Parathyroid adenoma (tissue), 2 donors: ENCODE measurements around the gene LRRK1.

ENCODE experiments used
- H2AFZ ChIP-seq: fragments of 300-600 bp; sonication (generic); one replicate; pipeline ENCODE4 v1.7.0; 2017; ENCODE audit warnings: antibody characterized with exemption, mild to moderate bottlenecking
- H3K27ac ChIP-seq: fragments of 300-600 bp; sonication (generic); one replicate; pipeline ENCODE4 v1.7.0; 2017
- H3K27me3 ChIP-seq: fragments of 300-600 bp; sonication (generic); one replicate; pipeline ENCODE4 v1.7.0; 2017; ENCODE audit warnings: low read length; ENCODE audit not compliant: control insufficient read depth, insufficient read depth
- H3K36me3 ChIP-seq: fragments of 300-600 bp; sonication (generic); one replicate; pipeline ENCODE4 v1.7.0; 2017; ENCODE audit warnings: low read length; ENCODE audit not compliant: control insufficient read depth, insufficient read depth
- H3K4me1 ChIP-seq: fragments of 300-600 bp; sonication (generic); one replicate; pipeline ENCODE4 v1.7.0; 2017; ENCODE audit warnings: control low read depth
- H3K4me2 ChIP-seq: fragments of 300-600 bp; sonication (generic); one replicate; pipeline ENCODE4 v1.7.0; 2017; ENCODE audit warnings: low read length
- H3K4me3 ChIP-seq: fragments of 300-600 bp; sonication (generic); one replicate; pipeline ENCODE4 v1.7.0; 2017; ENCODE audit warnings: low read depth, low read length
- H3K79me2 ChIP-seq: fragments of 300-600 bp; sonication (generic); one replicate; pipeline ENCODE4 v1.7.0; 2017; ENCODE audit warnings: control low read depth
- H3K9ac ChIP-seq: fragments of 300-600 bp; sonication (generic); one replicate; pipeline ENCODE4 v1.7.0; 2017; ENCODE audit warnings: mild to moderate bottlenecking
- H3K9me3 ChIP-seq: fragments of 300-600 bp; sonication (generic); one replicate; pipeline ENCODE4 v1.7.0; 2017; ENCODE audit warnings: low read length; ENCODE audit not compliant: control insufficient read depth
- TF ChIP-seq, protein P1 (sequence below): fragments of 300-600 bp; sonication (generic); IDR thresholded peaks from one replicate; pipeline ENCODE4 v1.7.0; 2017; ENCODE audit warnings: antibody characterized with exemption, mild to moderate bottlenecking
- donor health status: primary hyperparathyroidism.

Gene LRRK1

DNA sequence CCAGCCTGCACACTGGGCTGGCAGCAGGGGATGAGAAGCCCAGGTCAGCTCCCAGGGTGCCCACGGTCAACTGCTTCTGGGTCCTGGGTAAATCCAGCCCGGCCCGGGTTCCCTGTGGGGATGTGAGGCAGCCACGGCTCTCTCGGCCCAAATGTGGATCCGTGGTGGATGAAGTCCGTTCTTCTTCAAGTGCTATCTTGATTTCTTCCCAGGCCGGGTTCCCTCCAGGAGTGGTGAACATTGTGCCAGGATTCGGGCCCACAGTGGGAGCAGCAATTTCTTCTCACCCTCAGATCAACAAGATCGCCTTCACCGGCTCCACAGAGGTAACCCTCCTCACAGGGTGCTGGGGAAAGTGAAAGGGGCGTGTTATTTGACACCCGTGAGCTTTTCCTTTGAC is 23.4 kb upstream of the LRRK1 start:
- Histone ChIP-seq H3K4me2 (no peak overlapping the region), H2AFZ (no peak overlapping the region), H3K9me3 (no peaks in the 10 kb centered on the region), H3K4me3 (no peak overlapping the region), H3K79me2 (no peaks in the 10 kb centered on the region), H3K27ac (no peak overlapping the region), H3K9ac (no peak overlapping the region), H3K4me1 (no peaks in the 10 kb centered on the region), H3K27me3 (no peaks in the 10 kb centered on the region), H3K36me3 (no peaks in the 10 kb centered on the region)
- TF ChIP-seq, protein P1, sequence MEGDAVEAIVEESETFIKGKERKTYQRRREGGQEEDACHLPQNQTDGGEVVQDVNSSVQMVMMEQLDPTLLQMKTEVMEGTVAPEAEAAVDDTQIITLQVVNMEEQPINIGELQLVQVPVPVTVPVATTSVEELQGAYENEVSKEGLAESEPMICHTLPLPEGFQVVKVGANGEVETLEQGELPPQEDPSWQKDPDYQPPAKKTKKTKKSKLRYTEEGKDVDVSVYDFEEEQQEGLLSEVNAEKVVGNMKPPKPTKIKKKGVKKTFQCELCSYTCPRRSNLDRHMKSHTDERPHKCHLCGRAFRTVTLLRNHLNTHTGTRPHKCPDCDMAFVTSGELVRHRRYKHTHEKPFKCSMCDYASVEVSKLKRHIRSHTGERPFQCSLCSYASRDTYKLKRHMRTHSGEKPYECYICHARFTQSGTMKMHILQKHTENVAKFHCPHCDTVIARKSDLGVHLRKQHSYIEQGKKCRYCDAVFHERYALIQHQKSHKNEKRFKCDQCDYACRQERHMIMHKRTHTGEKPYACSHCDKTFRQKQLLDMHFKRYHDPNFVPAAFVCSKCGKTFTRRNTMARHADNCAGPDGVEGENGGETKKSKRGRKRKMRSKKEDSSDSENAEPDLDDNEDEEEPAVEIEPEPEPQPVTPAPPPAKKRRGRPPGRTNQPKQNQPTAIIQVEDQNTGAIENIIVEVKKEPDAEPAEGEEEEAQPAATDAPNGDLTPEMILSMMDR = no peak

DNA sequence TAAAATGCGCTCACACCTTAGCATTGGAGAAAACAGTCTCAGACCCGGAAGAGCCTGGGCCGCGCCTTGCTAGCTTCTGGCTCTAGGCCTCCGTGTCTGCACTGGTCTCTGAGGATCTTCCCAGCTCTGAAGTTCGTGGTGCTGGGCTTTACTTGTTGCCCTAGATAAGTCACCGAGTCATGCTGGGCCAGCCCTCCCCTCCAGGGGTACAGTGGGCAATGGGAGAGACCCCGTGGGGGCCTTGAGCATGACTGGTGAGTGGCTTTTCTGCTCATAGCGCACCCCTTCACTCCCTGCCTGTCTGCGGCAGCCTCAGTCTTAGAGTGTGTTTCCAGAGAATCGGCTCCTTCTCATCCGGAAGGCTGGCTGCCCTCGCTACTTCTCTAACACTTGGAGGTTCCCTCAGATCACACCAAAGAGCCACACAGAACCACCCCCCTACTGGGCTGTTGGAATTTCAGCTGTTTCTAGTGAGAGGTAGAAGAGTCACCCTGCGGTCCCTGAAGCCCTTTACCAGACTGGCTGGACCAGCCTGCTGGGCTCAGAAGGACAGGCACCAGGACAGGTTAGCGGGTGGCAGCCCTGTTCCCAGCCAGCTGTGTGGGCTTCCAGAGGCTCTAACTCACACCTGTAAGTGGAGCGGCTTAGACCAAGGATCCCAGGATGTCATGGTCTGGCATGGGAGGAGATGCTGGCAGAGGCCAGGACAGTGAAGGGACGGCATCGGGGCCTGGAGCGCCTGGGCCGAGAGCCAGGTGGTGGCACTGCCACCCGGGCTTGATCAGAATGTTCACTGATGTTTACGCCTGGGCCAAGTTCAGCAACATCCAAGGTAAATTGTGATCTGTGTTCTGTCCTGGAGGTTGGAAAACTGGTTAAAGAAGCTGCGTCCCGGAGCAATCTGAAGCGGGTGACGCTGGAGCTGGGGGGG is 21.7 kb upstream of the LRRK1 start:
- H3K4me3 ChIP-seq = no peak overlapping the region
- no peak overlapping the region for H3K9ac ChIP-seq
- H3K27me3 ChIP-seq = no peaks in the 10 kb centered on the region
- H3K27ac ChIP-seq = no peak overlapping the region
- no peaks in the 10 kb centered on the region for H3K79me2 ChIP-seq
- no peak overlapping the region for H3K4me2 ChIP-seq
- H3K36me3 ChIP-seq = no peaks in the 10 kb centered on the region
- H3K4me1 ChIP-seq = no peaks in the 10 kb centered on the region
- H3K9me3 ChIP-seq = no peaks in the 10 kb centered on the region
- TF ChIP-seq, protein P1 = no peak
- H2AFZ ChIP-seq = no peak overlapping the region

DNA sequence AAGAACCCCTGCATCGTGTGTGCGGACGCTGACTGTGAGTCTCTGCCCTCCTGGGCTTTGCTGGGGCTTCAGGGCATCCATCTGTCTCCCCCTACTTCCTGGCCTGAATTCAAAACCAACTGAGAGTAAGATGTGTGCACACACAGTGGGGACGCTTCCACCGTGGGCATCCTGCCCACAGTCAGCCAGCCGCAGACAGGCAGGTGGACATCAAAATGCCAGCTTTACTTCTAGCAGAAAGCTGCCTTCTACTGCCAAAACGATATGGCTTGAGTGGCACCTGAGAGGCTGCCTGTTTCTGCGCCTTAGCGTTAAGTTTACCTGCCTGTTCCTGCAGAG is 21.0 kb upstream of the LRRK1 start:
- Histone ChIP-seq H3K27ac (no peak overlapping the region), H3K79me2 (no peaks in the 10 kb centered on the region), H3K4me2 (no peak overlapping the region), H3K27me3 (no peaks in the 10 kb centered on the region), H3K9me3 (no peaks in the 10 kb centered on the region), H3K36me3 (no peaks in the 10 kb centered on the region), H3K9ac (no peak overlapping the region), H3K4me1 (no peaks in the 10 kb centered on the region), H2AFZ (no peak overlapping the region), H3K4me3 (no peak overlapping the region)
- TF ChIP-seq, protein P1 = no peak

GRCh38 chr15:100898661-100899462 is 20.3 kb upstream of the LRRK1 start:
- no peak overlapping the region for H3K4me3 ChIP-seq
- no peak overlapping the region for H3K27ac ChIP-seq
- no peaks in the 10 kb centered on the region for H3K36me3 ChIP-seq
- TF ChIP-seq, protein P1 = no peak
- no peak overlapping the region for H3K4me2 ChIP-seq
- H2AFZ ChIP-seq = no peak overlapping the region
- H3K9ac ChIP-seq = no peak overlapping the region
- no peaks in the 10 kb centered on the region for H3K79me2 ChIP-seq
- no peaks in the 10 kb centered on the region for H3K27me3 ChIP-seq
- H3K4me1 ChIP-seq = no peaks in the 10 kb centered on the region
- H3K9me3 ChIP-seq = no peaks in the 10 kb centered on the region
